Adrenal gland (tissue), 5 donors: ENCODE data around the gene ERAP2.
"Not testable (repeated sequence)": the region's sequence is repeated elsewhere in the genome, so short reads cannot be mapped to it uniquely, and the experiment has no call there.

Experiments
- POLR2A ChIP-seq, 2 donors: fragments of 450-650 bp; IDR thresholded peaks; one replicate each; pipeline ENCODE4 v1.6.1; 2017; ENCODE audit warnings: antibody characterized with exemption in 2 of 2, mild to moderate bottlenecking in 2 of 2, moderate library complexity in 1 of 2
- TF ChIP-seq, protein P1 (sequence below), 6 experiments: fragments of 450-650 bp in 4 of 6; fragments of 200-600 bp in 2 of 6; sonication (generic) in 1 of 6; IDR thresholded peaks; 1 replicate in 5 of 6; 2 replicates in 1 of 6; pipeline versions ENCODE4 v1.5.1 to v1.8.0; 2016 to 2021; ENCODE audit warnings: antibody characterized with exemption in 6 of 6, mild to moderate bottlenecking in 2 of 6, moderate library complexity in 1 of 6
- donor health status: DM: no; HTN: no; CAD: no.

DNA sequence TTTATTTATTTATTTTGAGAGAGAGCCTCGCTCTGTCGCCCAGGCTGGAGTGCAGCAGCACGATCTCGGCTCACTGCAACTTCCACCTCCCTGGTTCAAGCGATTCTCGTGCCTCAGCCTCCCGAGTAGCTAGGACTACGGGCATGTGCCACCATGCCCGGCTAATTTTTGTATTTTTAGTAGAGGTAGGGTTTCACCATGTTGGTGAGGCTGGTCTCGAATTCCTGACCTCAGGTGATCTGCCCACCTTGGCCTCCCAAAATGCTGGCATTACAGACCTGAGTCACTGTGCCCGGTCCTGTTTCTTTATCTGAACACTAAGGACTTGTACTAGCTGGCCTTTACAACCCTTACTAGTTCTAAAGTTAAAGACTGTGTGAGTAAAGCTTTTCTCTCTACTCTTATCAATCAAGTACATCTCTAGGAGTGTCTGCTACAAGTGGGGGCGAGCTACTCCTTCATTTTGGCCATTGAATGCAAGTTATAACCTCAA is 723 bp downstream of the ERAP2 start:
- TF ChIP-seq, protein P1, sequence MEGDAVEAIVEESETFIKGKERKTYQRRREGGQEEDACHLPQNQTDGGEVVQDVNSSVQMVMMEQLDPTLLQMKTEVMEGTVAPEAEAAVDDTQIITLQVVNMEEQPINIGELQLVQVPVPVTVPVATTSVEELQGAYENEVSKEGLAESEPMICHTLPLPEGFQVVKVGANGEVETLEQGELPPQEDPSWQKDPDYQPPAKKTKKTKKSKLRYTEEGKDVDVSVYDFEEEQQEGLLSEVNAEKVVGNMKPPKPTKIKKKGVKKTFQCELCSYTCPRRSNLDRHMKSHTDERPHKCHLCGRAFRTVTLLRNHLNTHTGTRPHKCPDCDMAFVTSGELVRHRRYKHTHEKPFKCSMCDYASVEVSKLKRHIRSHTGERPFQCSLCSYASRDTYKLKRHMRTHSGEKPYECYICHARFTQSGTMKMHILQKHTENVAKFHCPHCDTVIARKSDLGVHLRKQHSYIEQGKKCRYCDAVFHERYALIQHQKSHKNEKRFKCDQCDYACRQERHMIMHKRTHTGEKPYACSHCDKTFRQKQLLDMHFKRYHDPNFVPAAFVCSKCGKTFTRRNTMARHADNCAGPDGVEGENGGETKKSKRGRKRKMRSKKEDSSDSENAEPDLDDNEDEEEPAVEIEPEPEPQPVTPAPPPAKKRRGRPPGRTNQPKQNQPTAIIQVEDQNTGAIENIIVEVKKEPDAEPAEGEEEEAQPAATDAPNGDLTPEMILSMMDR (IDR thresholded peaks at IDR 0.05) = not testable (repeated sequence)
- not testable (repeated sequence) for TF ChIP-seq POLR2A (IDR thresholded peaks at IDR 0.05)
